Measurements from ENCODE around the gene ITGA5. TPM values are rescaled to one million over a fixed set of nuclear protein-coding genes. Genes with fewer than 3 reads are reported as not detected.

Gene ITGA5
- total and polyA plus RNA-seq, 9 of the 15 experiments (the other 6 are each of a cell fraction or from before 2014, with no cell fraction given), result 9.1 to 82.1 (median 47.4) TPM

GRCh38 chr12:54379398-54380201, 39.5 kb downstream of the ITGA5 start (continued):
- no peak for TF ChIP-seq ZNF217 (CRISPR knock-in tag; IDR thresholded peaks at IDR 0.05)
- TF ChIP-seq TAF9B (IDR thresholded peaks at IDR 0.05; ENCODE audit: partially characterized antibody), result no peak
- TF ChIP-seq, protein P1, sequence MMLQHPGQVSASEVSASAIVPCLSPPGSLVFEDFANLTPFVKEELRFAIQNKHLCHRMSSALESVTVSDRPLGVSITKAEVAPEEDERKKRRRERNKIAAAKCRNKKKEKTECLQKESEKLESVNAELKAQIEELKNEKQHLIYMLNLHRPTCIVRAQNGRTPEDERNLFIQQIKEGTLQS (IDR thresholded peaks at IDR 0.05), result no peak
- TF ChIP-seq, protein P1 (CRISPR knock-in tag; conservative IDR thresholded peaks at IDR 0.05), result no peak
- no peak for TF ChIP-seq PRPF4 (IDR thresholded peaks at IDR 0.05; ENCODE audit: insufficient read depth, low read depth, low read length, poor library complexity, severe bottlenecking)
- TF ChIP-seq LEF1 (IDR thresholded peaks at IDR 0.05), result no peak
- no peak for TF ChIP-seq ZNF140 (CRISPR knock-in tag; IDR thresholded peaks at IDR 0.05)
- peak; percentile 78; the same call in 1 of the 2 replicates for TF ChIP-seq LCOR (CRISPR knock-in tag; IDR thresholded peaks at IDR 0.05)
- TF ChIP-seq, protein P2, sequence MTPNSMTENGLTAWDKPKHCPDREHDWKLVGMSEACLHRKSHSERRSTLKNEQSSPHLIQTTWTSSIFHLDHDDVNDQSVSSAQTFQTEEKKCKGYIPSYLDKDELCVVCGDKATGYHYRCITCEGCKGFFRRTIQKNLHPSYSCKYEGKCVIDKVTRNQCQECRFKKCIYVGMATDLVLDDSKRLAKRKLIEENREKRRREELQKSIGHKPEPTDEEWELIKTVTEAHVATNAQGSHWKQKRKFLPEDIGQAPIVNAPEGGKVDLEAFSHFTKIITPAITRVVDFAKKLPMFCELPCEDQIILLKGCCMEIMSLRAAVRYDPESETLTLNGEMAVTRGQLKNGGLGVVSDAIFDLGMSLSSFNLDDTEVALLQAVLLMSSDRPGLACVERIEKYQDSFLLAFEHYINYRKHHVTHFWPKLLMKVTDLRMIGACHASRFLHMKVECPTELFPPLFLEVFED (CRISPR knock-in tag; conservative IDR thresholded peaks at IDR 0.05), result 0 out of 2 replicates have a peak, but pooled peaks have one; percentile 21
- no peak for TF ChIP-seq NR3C1 (CRISPR knock-in tag; IDR thresholded peaks at IDR 0.05)
- TF ChIP-seq, protein P3, sequence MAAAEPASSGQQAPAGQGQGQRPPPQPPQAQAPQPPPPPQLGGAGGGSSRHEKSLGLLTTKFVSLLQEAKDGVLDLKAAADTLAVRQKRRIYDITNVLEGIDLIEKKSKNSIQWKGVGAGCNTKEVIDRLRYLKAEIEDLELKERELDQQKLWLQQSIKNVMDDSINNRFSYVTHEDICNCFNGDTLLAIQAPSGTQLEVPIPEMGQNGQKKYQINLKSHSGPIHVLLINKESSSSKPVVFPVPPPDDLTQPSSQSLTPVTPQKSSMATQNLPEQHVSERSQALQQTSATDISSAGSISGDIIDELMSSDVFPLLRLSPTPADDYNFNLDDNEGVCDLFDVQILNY (CRISPR knock-in tag; IDR thresholded peaks at IDR 0.05), result no peak
- no peak for TF ChIP-seq PATZ1 (CRISPR knock-in tag; IDR thresholded peaks at IDR 0.05; ENCODE audit: borderline replicate concordance)
- TF ChIP-seq DMBX1 (CRISPR knock-in tag; IDR thresholded peaks at IDR 0.05; ENCODE audit: borderline replicate concordance), result no peak
- no peak for TF ChIP-seq COPS2 (conservative IDR thresholded peaks at IDR 0.05)
- TF ChIP-seq, protein P4, sequence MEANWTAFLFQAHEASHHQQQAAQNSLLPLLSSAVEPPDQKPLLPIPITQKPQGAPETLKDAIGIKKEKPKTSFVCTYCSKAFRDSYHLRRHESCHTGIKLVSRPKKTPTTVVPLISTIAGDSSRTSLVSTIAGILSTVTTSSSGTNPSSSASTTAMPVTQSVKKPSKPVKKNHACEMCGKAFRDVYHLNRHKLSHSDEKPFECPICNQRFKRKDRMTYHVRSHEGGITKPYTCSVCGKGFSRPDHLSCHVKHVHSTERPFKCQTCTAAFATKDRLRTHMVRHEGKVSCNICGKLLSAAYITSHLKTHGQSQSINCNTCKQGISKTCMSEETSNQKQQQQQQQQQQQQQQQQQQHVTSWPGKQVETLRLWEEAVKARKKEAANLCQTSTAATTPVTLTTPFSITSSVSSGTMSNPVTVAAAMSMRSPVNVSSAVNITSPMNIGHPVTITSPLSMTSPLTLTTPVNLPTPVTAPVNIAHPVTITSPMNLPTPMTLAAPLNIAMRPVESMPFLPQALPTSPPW (CRISPR knock-in tag; IDR thresholded peaks at IDR 0.05), result no peak
- peak; percentile 98 for TF ChIP-seq XRCC5 (IDR thresholded peaks at IDR 0.05; ENCODE audit: low read depth, low read length)
- no peak for TF ChIP-seq POLR3A (IDR thresholded peaks at IDR 0.05; ENCODE audit: borderline replicate concordance, extremely low read depth, insufficient read depth, insufficient read length)
- no peak for TF ChIP-seq ZNF316 (IDR thresholded peaks at IDR 0.05)
- peak in 1 of 2 experiments; percentile 51; a peak in 1 of 4 replicates for TF ChIP-seq NONO (IDR thresholded peaks at IDR 0.05; ENCODE audit: low read depth in 2 of 2, low read length in 1 of 2)
